OCI-LY1 (cell line): Measurements from ENCODE around the gene KATNAL1.

Source experiments
- CTCF ChIP-seq: fragments of 200-600 bp; sonication (generic), shearing (Covaris generic); IDR thresholded peaks from 2 replicates; pipeline ENCODE4 v1.5.1; 2017; ENCODE audit warnings: mild to moderate bottlenecking, antibody characterized with exemption, low read length, moderate library complexity, mixed read lengths
- EZH2 ChIP-seq: fragments of 200-600 bp; sonication (generic), shearing (Covaris generic); IDR thresholded peaks from 2 replicates; pipeline ENCODE4 v1.8.0; 2017; ENCODE audit warnings: borderline replicate concordance, mixed run types, mild to moderate bottlenecking, antibody characterized with exemption, low read length, moderate library complexity, mixed read lengths

GRCh38 chr13:30307194-30307970 is at the start of gene KATNAL1:
- TF ChIP-seq CTCF: no peak
- TF ChIP-seq EZH2: no peak
